SK-N-SH treated with all-trans-retinoic acid at 6 μM for 48 hours (cell line): ENCODE measurements around the gene ENTHD1.
"Not testable (repeated sequence)": the region's sequence is repeated elsewhere in the genome, so short reads cannot be mapped to it uniquely, and the experiment has no call there.

ENCODE experiments used
- ATAC-seq: fragments of 200-7000 bp; cut with Tn5 transposase; 3 replicates; pipeline ENCODE4 v1.9.1; 2020; ENCODE audit warnings: mild to moderate bottlenecking, moderate library complexity
- ARNTL ChIP-seq: fragments of 450-650 bp; formaldehyde crosslinking; IDR thresholded peaks from 2 replicates; pipeline ENCODE4 v1.5.0; 2020; ENCODE audit warnings: low read depth, mild to moderate bottlenecking, moderate library complexity, borderline replicate concordance
- BACH2 ChIP-seq: fragments of 250-450 bp; sonication (Bioruptor Pico); IDR thresholded peaks from 2 replicates; pipeline ENCODE4 v1.9.0; 2021; ENCODE audit warnings: mild to moderate bottlenecking, borderline replicate concordance
- CSDC2 ChIP-seq: fragments of 250-450 bp; sonication (Bioruptor Pico); IDR thresholded peaks from 2 replicates; pipeline ENCODE4 v1.5.0; 2020; ENCODE audit warnings: mild to moderate bottlenecking, moderate library complexity
- ESRRG ChIP-seq: fragments of 250-450 bp; sonication (Bioruptor Pico); IDR thresholded peaks from 2 replicates; pipeline ENCODE4 v1.6.1; 2021; ENCODE audit warnings: mild to moderate bottlenecking
- GLIS3 ChIP-seq: fragments of 250-450 bp; sonication (Bioruptor Pico); IDR thresholded peaks from 2 replicates; pipeline ENCODE4 v1.5.0; 2020; ENCODE audit warnings: mild to moderate bottlenecking, moderate library complexity
- ISL1 ChIP-seq: fragments of 250-450 bp; sonication (Bioruptor Pico); IDR thresholded peaks from 2 replicates; pipeline ENCODE4 v2.1.2; 2022; ENCODE audit warnings: mild to moderate bottlenecking, moderate library complexity
- OSR1 ChIP-seq: fragments of 250-450 bp; sonication (Bioruptor Pico); IDR thresholded peaks from 2 replicates; pipeline ENCODE4 v1.8.0; 2022; ENCODE audit warnings: moderate library complexity, mild to moderate bottlenecking, inconsistent platforms
- RARB ChIP-seq: fragments of 250-450 bp; sonication (Bioruptor Pico); IDR thresholded peaks from 2 replicates; pipeline ENCODE4 v1.8.0; 2021; ENCODE audit warnings: mild to moderate bottlenecking, moderate library complexity
- SNAI2 ChIP-seq: fragments of 250-450 bp; sonication (Bioruptor Pico); IDR thresholded peaks from 2 replicates; pipeline ENCODE4 v1.5.0; 2020; ENCODE audit warnings: mild to moderate bottlenecking, moderate library complexity
- TSHZ2 ChIP-seq: fragments of 250-450 bp; sonication (Bioruptor Pico); IDR thresholded peaks from 2 replicates; pipeline ENCODE4 v1.5.0; 2020; ENCODE audit warnings: mild to moderate bottlenecking, moderate library complexity
- ZC3H10 ChIP-seq: fragments of 250-450 bp; sonication (Bioruptor Pico); IDR thresholded peaks from 2 replicates; pipeline ENCODE4 v1.5.1; 2021; ENCODE audit warnings: mild to moderate bottlenecking, moderate library complexity
- ZFP3 ChIP-seq: fragments of 250-450 bp; sonication (Bioruptor Pico); IDR thresholded peaks from 2 replicates; pipeline ENCODE4 v1.5.0; 2020; ENCODE audit warnings: mild to moderate bottlenecking, moderate library complexity
- ZFP30 ChIP-seq: fragments of 450-650 bp; formaldehyde crosslinking; IDR thresholded peaks from 2 replicates; pipeline ENCODE4 v1.5.0; 2022; ENCODE audit warnings: mild to moderate bottlenecking, moderate library complexity
- ZNF70 ChIP-seq: fragments of 450-650 bp; formaldehyde crosslinking; IDR thresholded peaks from 2 replicates; pipeline ENCODE4 v1.5.0; 2020; ENCODE audit warnings: mild to moderate bottlenecking, moderate library complexity
- TF ChIP-seq, protein P1 (sequence below): fragments of 250-450 bp; sonication (Bioruptor Pico); IDR thresholded peaks from 2 replicates; pipeline ENCODE4 v1.8.0; 2021; ENCODE audit warnings: low read depth, mild to moderate bottlenecking, moderate library complexity, borderline replicate concordance
- TF ChIP-seq, protein P2 (sequence below): fragments of 250-450 bp; sonication (Bioruptor Pico); IDR thresholded peaks from 2 replicates; pipeline ENCODE4 v1.8.0; 2020; ENCODE audit warnings: mild to moderate bottlenecking, moderate library complexity, borderline replicate concordance

ENTHD1 gene

GRCh38 chr22:39904862-39905261 lies 11.3 kb upstream of the ENTHD1 start (continued):
- TF ChIP-seq TSHZ2, result no peak
- TF ChIP-seq, protein P1, sequence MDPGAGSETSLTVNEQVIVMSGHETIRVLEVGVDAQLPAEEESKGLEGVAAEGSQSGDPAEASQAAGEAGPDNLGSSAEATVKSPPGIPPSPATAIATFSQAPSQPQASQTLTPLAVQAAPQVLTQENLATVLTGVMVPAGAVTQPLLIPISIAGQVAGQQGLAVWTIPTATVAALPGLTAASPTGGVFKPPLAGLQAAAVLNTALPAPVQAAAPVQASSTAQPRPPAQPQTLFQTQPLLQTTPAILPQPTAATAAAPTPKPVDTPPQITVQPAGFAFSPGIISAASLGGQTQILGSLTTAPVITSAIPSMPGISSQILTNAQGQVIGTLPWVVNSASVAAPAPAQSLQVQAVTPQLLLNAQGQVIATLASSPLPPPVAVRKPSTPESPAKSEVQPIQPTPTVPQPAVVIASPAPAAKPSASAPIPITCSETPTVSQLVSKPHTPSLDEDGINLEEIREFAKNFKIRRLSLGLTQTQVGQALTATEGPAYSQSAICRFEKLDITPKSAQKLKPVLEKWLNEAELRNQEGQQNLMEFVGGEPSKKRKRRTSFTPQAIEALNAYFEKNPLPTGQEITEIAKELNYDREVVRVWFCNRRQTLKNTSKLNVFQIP (CRISPR knock-in tag), result no peak
- no peak for TF ChIP-seq ZFP3 (CRISPR knock-in tag)
- no peak for TF ChIP-seq ESRRG (CRISPR knock-in tag)
- TF ChIP-seq, all 23 proteins: peak for 0

GRCh38 chr22:39904024-39904423 lies 10.5 kb upstream of the ENTHD1 start:
- not testable (repeated sequence) for ATAC-seq

DNA sequence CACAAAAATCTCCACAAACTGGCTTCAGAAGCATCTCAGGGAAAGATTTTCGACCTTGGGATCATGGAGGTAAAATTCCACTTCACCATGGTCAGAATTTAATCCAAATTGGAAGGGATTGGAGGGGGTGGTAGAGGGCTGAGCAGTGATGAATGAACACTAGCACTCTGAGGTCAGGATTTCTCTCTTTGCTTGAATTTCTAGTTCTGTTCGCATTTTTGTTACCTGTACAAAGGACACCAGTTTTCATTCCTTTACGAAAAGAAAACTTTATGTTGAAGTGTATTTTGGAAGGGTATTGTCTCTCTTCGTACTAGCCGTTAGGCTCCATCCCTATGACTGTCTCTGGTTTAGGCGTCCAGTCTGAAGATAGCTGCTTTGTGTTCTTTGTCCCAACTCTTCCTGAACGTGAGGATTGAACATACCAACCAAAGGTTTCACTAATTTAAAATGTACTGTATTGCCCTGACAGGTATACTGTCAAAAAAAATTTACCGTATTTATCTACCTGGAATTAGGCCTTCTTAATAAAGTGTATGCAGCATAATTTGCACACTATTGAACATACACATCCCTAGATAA lies 8.1 kb upstream of the ENTHD1 start:
- TF ChIP-seq, protein P1 (CRISPR knock-in tag), result no peak
- no peak for TF ChIP-seq ARNTL
- TF ChIP-seq ISL1 (CRISPR knock-in tag), result no peak
- TF ChIP-seq, protein P2, sequence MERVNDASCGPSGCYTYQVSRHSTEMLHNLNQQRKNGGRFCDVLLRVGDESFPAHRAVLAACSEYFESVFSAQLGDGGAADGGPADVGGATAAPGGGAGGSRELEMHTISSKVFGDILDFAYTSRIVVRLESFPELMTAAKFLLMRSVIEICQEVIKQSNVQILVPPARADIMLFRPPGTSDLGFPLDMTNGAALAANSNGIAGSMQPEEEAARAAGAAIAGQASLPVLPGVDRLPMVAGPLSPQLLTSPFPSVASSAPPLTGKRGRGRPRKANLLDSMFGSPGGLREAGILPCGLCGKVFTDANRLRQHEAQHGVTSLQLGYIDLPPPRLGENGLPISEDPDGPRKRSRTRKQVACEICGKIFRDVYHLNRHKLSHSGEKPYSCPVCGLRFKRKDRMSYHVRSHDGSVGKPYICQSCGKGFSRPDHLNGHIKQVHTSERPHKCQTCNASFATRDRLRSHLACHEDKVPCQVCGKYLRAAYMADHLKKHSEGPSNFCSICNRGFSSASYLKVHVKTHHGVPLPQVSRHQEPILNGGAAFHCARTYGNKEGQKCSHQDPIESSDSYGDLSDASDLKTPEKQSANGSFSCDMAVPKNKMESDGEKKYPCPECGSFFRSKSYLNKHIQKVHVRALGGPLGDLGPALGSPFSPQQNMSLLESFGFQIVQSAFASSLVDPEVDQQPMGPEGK (CRISPR knock-in tag), result no peak
- TF ChIP-seq ZC3H10 (CRISPR knock-in tag), result no peak

GRCh38 chr22:39900306-39901227 lies 7.0 kb upstream of the ENTHD1 start, which contains the start of gene GRAP2:
GRAP2 (plus strand) TSS chr22:39901084; CDS start chr22:39947107, 46,023 bp downstream.
- ATAC-seq, result no peak
- TF ChIP-seq GLIS3 (CRISPR knock-in tag) (no peak), SNAI2 (CRISPR knock-in tag) (no peak), ZFP3 (CRISPR knock-in tag) (no peak), ZFP30 (CRISPR knock-in tag) (no peak), CSDC2 (no peak), ARNTL (no peak), RARB (CRISPR knock-in tag) (no peak), BACH2 (CRISPR knock-in tag) (no peak)

More for the DNA sequence above, 8.1 kb upstream of the ENTHD1 start:
- no peak for ATAC-seq

DNA sequence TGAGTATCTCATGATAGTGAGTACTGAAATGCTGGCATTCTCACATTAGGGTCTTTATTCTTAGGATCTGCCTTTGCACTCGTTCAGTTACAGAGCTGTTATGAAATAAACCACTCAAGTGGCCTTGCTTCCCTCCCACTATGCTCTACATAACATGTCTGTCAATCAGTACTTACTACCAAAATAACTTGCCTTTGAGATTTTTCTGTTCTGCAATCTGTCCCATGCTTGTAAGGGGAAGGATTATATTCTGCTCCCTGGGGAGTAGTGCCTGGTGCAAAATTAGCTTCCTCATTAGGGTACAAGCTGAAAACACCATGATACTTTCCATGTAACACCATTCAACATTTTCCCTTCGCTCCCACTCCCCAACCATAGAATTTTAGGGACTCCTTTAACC lies 5.4 kb upstream of the ENTHD1 start:
- TF ChIP-seq ZNF70 (no peak), RARB (CRISPR knock-in tag) (no peak), CSDC2 (no peak), ARNTL (no peak), SNAI2 (CRISPR knock-in tag) (no peak), OSR1 (CRISPR knock-in tag) (no peak), TSHZ2 (no peak)
- no peak for ATAC-seq
